HG03460 (cell line): ENCODE data around the gene EEPD1.
"Not testable (repeated sequence)": the region's sequence is repeated elsewhere in the genome, so short reads cannot be mapped to it uniquely, and the experiment has no call there.

ENCODE experiments used
- ATAC-seq: cut with Tn5 transposase; IDR thresholded peaks from one replicate; pipeline ENCODE4 v1.9.1; 2021; ENCODE audit not compliant: unreplicated experiment

The EEPD1 gene

GRCh38 chr7:36314491-36314890 lies 161.4 kb downstream of the EEPD1 start:
- ATAC-seq: no peak

DNA sequence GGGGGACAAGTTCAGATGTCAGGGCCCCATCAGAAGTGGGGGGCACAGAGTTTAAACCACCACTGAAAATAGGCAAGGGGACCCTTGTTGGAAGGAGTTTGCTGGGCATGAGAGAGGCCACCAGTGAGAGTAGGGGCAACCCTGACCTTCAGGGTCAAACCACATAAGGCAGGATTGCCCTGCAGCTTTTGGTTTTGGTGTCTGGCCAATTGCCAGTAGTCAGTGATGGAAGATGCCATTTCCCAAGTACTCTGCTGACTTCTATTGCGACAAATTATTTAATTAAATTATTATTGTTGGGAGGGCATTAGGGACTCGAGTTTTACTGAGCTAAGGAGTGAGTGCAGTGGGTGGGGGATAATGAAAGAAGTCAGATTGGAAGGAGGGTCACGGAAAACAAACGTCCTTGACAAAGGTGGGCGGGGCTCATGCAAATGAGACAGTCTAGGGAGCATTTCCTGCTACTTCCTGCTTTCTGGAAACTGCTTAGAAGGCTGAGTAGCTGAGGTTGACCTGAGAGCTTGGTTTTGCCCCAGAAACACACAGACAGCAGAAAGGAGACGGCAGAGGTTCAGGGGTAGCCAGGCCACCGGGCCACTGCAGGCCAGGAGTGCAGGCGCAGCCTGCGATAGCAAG lies 162.4 kb downstream of the EEPD1 start:
- ATAC-seq: no peak

GRCh38 chr7:36316319-36316718 lies 163.3 kb downstream of the EEPD1 start:
- ATAC-seq: no peak

GRCh38 chr7:36317276-36317675 lies 164.2 kb downstream of the EEPD1 start:
- no peak for ATAC-seq

DNA sequence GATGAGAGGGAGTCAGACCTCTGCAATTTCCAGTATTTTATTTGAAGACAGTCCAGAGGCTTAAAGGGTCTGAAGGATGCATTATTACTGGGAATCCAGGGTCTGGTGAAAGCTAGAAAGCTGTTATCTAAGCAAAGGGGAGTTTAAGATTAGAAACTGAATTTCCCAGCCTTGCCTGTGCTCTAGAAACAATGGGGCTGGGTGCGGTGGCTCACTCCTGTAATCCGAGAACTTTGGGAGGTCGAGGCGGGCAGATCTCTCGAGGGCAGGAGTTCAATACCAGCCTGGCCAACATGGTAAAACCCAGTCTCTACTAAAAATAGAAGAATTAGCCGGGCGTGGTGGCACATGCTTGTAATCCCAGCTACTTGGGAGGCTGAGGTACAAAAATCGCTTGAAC lies 165.1 kb downstream of the EEPD1 start:
- ATAC-seq: no peak

DNA sequence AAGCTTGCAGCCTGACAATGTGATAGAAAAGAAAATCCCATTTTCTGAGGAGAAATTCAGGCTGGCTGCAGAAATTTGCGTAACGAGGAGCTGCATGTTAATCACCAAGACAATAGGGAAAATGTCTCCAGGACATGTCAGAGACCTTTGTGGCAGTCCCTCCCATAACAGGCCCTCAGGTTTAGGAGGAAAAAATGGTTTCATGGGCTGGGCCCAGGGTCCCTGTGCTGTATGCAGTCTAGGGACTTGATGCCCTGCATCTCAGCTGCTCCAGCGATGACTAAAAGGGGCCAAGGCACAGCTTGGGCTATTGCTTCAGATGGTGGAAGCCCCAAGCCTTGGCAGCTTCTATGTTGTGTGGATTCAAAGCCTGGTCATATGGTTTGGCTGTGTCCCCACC lies 168.2 kb downstream of the EEPD1 start:
- not testable (repeated sequence) for ATAC-seq

DNA sequence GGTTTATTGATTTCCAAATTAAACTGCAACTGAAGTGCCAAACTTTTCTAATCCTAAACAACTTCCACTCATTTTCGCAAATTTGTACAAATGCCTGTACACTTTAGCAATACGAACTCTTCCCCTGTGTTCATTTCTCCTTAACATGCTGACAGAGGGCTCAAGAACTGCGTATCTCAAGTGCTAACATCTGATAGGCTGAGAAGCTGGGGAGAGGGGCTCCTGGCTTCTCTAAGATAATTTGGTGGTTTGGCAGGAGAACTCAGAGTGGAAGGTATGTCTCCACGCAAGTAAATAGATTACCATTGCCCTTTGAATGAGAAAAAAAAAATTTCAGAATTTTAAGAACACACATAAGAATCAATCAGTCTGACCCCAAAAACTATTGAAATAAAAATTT lies 183.3 kb downstream of the EEPD1 start:
- ATAC-seq: no peak

DNA sequence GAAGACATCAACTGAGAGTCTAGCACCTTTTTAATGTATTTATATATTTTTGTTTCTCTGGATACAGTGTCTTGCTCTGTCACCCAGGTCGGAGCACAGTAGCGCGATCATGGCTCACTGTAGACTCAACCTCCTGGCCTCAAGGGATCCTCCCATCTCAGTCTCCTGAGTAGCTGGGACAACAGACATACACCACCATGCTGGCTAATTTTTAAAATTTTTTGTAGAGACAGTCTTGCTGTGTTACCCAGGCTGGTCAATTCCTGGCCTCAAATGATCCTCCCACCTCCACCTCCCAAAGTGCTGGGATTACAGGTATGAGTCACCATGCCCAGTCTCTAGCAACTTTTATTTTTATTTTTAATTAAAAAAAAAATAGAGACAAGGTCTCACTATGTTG lies 185.2 kb downstream of the EEPD1 start:
- ATAC-seq: no peak

GRCh38 chr7:36343548-36343947 lies 190.5 kb downstream of the EEPD1 start:
- ATAC-seq: no peak

DNA sequence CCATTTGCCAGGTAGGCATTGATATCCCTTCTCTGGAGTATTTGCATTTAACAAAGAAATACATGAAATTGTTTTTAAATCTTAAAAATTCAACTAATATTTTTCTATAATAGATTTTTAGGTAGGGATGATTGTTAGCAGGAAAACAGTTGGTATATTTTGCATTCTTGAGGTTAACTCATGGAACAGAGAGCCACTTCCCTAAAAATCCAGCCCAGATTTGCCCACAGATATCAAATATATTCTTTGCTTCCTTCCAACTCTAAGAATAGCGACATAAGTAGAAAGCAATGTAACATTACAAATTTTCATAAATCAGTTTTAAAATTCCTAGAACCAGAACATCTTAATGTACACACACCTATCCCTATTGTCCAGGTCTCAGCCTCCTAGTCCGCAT lies 191.6 kb downstream of the EEPD1 start:
- ATAC-seq: no peak

DNA sequence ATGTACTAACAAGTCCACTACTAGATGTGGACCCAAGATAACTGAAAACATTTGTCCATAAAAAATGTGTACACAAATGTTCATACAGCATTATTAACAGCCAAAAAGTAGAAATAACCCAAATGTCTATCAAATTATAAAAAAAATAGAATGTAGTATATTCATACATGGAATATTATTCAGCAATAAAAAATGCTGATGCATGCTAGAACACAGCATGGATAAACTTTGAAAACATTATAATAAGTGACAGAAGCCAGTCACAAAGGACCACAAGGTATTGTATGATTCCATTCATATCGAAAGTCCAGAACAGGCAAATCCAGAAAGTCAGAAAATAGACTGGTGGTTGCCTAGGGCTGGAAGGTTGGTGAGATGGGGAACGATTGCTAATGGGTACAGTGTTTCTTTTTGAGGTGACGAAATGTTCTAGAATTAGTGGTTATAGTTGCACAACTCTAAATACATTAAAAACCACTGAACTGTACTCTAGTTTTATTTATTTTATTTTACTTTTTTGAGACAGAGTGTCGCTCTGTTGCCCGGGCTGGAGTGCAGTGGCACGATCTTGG lies 193.3 kb downstream of the EEPD1 start:
- ATAC-seq: no peak

DNA sequence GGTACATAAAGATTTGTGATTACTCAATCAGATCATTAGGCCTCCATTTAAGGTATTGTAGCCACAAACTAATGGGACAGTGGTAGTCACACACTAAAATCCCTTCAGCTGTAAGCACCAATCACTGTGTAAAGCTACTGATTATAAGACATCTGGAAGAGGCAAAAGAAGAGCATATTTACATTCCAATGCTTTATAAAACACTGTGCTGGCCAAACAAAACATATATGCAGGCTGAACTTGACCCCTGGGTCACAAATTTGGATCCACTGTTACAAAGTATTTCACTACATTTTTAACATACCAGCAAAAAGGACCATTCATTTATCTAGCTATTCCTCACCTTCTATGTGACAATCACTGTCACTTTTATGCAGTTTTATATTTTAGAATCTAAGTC lies 195.2 kb downstream of the EEPD1 start:
- no peak for ATAC-seq

DNA sequence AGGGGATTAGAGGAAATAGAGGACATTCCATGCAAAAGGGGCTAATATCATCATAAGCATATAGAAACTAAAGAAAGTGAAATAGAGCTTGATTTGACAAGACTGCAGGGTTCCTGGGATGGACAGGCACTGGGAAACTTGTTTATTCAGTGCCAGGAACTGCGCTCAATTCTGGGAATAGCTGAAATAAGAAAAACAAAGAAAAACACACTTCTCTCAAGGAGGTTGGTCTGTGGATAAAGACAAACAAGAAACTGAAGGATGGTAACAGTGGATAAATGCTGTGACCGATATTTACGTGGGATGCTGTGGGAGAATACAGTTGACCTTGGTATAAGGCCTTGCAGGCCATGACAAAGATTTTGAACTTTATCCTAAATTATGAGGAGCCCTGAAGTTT lies 195.7 kb downstream of the EEPD1 start:
- ATAC-seq: no peak

DNA sequence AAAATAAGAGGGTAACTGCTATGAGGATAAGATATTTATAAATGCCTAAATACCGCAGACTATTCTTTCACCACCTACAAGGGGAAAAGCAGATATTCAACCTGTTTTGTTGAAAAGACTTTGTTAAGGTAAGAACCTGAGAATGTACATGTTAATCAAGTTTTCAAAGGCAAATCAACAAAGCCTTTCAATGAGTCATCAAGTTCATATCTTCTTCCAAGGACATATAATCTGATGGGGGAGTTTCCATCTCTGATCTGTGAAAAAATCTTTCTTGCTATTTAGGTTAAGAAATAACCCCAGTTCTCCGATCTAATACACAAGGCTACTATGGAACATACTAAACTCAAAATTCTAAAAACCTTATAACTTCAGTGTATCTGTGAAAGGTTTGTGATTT lies 196.6 kb downstream of the EEPD1 start:
- no peak for ATAC-seq
